K562 (cell line): ENCODE data around the gene FIS1. TPM values are rescaled to one million over a fixed set of nuclear protein-coding genes. Genes with fewer than 3 reads are reported as not detected.

Experiments
- CSDE1 ChIP-seq, 2 experiments: fragments of 450-650 bp; IDR thresholded peaks; 2 replicates each; pipeline ENCODE4 v1.6.1; 2016; ENCODE audit warnings: mild to moderate bottlenecking in 1 of 2
- ETS2 ChIP-seq: IDR thresholded peaks from 2 replicates; pipeline ENCODE4 v1.6.1; 2016; ENCODE audit warnings: borderline replicate concordance, missing genetic modification characterization, mild to moderate bottlenecking, moderate library complexity, missing compliant biosample characterization; ENCODE audit not compliant: poor library complexity, severe bottlenecking
- HDAC2 ChIP-seq: fragments of 450-650 bp; IDR thresholded peaks from 2 replicates; pipeline ENCODE4 v1.6.1; 2016; ENCODE audit warnings: mild to moderate bottlenecking
- HDAC3 ChIP-seq: fragments of 450-650 bp; IDR thresholded peaks from 2 replicates; pipeline ENCODE4 v1.6.1; 2018; ENCODE audit warnings: borderline replicate concordance, mild to moderate bottlenecking, moderate library complexity; ENCODE audit not compliant: partially characterized antibody
- HDAC8 ChIP-seq: fragments of 450-650 bp; IDR thresholded peaks from 2 replicates; pipeline ENCODE4 v1.6.1; 2016; ENCODE audit warnings: mild to moderate bottlenecking, missing genetic modification characterization, moderate library complexity, missing compliant biosample characterization
- HLTF ChIP-seq: fragments of 450-650 bp; IDR thresholded peaks from 2 replicates; pipeline ENCODE4 v1.6.1; 2016
- RCOR1 ChIP-seq, 2 experiments: IDR thresholded peaks; 2 replicates each; pipeline ENCODE4 v1.6.1; 2012; ENCODE audit warnings: low read depth in 2 of 2, low read length in 2 of 2, borderline replicate concordance in 1 of 2, improper control_type of control experiment in 1 of 2
- TAF7 ChIP-seq: fragments of 450-650 bp; IDR thresholded peaks from 2 replicates; pipeline ENCODE4 v1.6.1; 2016; ENCODE audit warnings: missing genetic modification characterization, missing compliant biosample characterization
- TEAD4 ChIP-seq, 2 experiments: sonication (generic) in 1 of 2; formaldehyde crosslinking in 1 of 2; IDR thresholded peaks; 2 replicates each; pipeline versions ENCODE4 v1.6.1 to v1.8.0; 2012 to 2022; ENCODE audit warnings: borderline replicate concordance in 1 of 2, inconsistent platforms in 1 of 2, low read length in 1 of 2, mild to moderate bottlenecking in 1 of 2, missing genetic modification reagents in 1 of 2
- ZBTB7A ChIP-seq: IDR thresholded peaks from 2 replicates; pipeline ENCODE4 v1.6.1; 2011; ENCODE audit warnings: low read depth, mild to moderate bottlenecking, low read length, moderate library complexity, borderline replicate concordance; ENCODE audit not compliant: control insufficient read depth
- ZFP1 ChIP-seq: fragments of 450-650 bp; formaldehyde crosslinking; IDR thresholded peaks from 2 replicates; pipeline ENCODE4 v1.4.0; 2020; ENCODE audit warnings: mild to moderate bottlenecking, mixed read lengths
- polyA plus RNA-seq, 8 experiments: library from polyadenylated mRNA; depleted of rRNA in 4 of 8; stranded (reverse) in 5 of 8; unstranded in 3 of 8; fragments of >200 nt; fragmentation: Nextera tagmentation in 2 of 8; fragmentation: Illumina TruSeq in 1 of 8; extraction: Ambion mirVana in 2 of 8; extraction: Trizol in 1 of 8; gene quantifications; 2 replicates each; pipeline versions ENCODE4 v1.2.1 to v1.2.3, GENCODE V29; 2011 to 2014; ENCODE audit warnings: inconsistent platforms in 1 of 8, missing spikeins in 1 of 8
- total RNA-seq, 7 experiments: library from RNA; depleted of rRNA in 6 of 7; stranded (reverse); fragments of >200 nt in 6 of 7; fragmentation: Illumina TruSeq in 2 of 7; extraction: Trizol in 2 of 7; gene quantifications; 2 replicates each; pipeline versions ENCODE4 v1.2.1 to v1.2.3, GENCODE V29; 2011 to 2021; ENCODE audit warnings: low replicate concordance in 1 of 7
- TF ChIP-seq, protein P1 (sequence below), 3 experiments: fragments of 200-800 bp in 1 of 3; fragments of 250-450 bp in 1 of 3; fragments of 450-650 bp in 1 of 3; sonication (Bioruptor Pico) in 1 of 3; sonication (Bioruptor generic) in 1 of 3; formaldehyde crosslinking in 1 of 3; IDR thresholded peaks; 2 replicates each; pipeline versions ENCODE4 v1.6.1 to v1.8.0; 2016 to 2022; ENCODE audit warnings: mild to moderate bottlenecking in 2 of 3, missing genetic modification characterization in 2 of 3, missing compliant biosample characterization in 1 of 3, moderate library complexity in 1 of 3
- TF ChIP-seq, protein P2 (sequence below), 3 experiments: IDR thresholded peaks in 2 of 3; conservative IDR thresholded peaks in 1 of 3; 2 replicates each; pipeline ENCODE4 v1.5.1; 2011 to 2012; ENCODE audit warnings: low read length in 3 of 3, mild to moderate bottlenecking in 3 of 3, control low read depth in 2 of 3, improper control_type of control experiment in 1 of 3, inconsistent platforms in 1 of 3, low read depth in 1 of 3, mixed read lengths in 1 of 3, moderate library complexity in 1 of 3; ENCODE audit not compliant: insufficient read depth in 2 of 3
- TF ChIP-seq, protein P3 (sequence below): fragments of 450-650 bp; conservative IDR thresholded peaks from 2 replicates; pipeline ENCODE4 v1.6.1; 2016; ENCODE audit warnings: missing genetic modification characterization, low read depth, mild to moderate bottlenecking, missing compliant biosample characterization, moderate library complexity
- TF ChIP-seq, protein P4 (sequence below): sonication (generic); formaldehyde crosslinking; IDR thresholded peaks from 2 replicates; pipeline ENCODE4 v1.9.0; 2022; ENCODE audit warnings: mild to moderate bottlenecking, missing genetic modification reagents
- TF ChIP-seq, protein P5 (sequence below): fragments of 250-450 bp; sonication (Bioruptor Pico); IDR thresholded peaks from 2 replicates; pipeline ENCODE4 v1.6.1; 2021; ENCODE audit warnings: mild to moderate bottlenecking
- TF ChIP-seq, protein P6 (sequence below): conservative IDR thresholded peaks from 2 replicates; pipeline ENCODE4 v1.6.1; 2011; ENCODE audit warnings: low read depth, mild to moderate bottlenecking, low read length; ENCODE audit not compliant: control insufficient read depth

The FIS1 gene
- total and polyA plus RNA-seq, 9 of the 15 experiments (the other 6 are each of a cell fraction or from before 2014, with no cell fraction given) = 86.0 to 257 (median 144) TPM

DNA sequence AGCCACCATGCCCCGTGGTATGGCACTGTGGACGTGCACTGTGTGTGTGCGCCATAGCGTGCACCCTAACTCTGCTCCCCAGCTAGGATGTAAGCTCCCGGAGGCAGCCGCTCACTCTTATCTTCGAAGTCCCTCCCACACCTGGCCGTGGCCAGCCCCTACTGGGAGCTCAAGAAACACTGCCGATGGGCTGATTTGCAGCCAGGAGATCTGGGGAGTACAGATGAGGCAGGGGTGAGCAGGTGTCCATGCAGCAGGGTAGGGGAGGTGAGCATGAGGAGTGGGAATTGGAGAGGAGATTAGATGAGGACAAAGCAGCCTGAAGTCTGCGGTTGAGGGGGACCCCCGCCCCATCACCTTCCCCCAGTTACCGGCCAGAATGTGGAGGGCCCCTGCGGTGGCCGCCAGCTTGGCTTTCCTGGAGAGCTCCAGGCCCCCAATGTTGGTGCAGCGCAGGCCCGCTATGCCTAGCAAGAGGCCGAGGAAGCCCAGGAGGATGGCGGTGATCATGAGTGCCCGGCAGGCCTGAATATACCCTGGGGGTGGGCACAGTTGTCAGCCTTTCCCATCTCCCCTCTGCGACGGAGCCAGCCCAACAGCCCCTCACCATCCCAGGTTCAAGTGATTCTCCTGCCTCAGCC, 10.9 kb downstream of the FIS1 start (continued):
- TF ChIP-seq TEAD4 (IDR thresholded peaks at IDR 0.05; ENCODE audit: low read length) (peak; percentile 91), TEAD4 (CRISPR knock-in tag; IDR thresholded peaks at IDR 0.05; ENCODE audit: borderline replicate concordance) (no peak), HDAC2 (0 out of 2 replicates have a peak, but pooled peaks have one; percentile 50), HDAC3 (no peak), ETS2 (tag) (no peak), HDAC8 (tag) (no peak), TAF7 (tag) (no peak), ZFP1 (CRISPR knock-in tag) (no peak), ZBTB7A (no peak), RCOR1 (IDR thresholded peaks at IDR 0.05; ENCODE audit: borderline replicate concordance in 1 of 2, low read depth in 2 of 2, low read length in 2 of 2) (peak in 1 of 2 experiments; percentile 64; a peak in 1 of 4 replicates), CSDE1 (IDR thresholded peaks at IDR 0.05) (no peak), HLTF (no peak)
- TF ChIP-seq, protein P1, sequence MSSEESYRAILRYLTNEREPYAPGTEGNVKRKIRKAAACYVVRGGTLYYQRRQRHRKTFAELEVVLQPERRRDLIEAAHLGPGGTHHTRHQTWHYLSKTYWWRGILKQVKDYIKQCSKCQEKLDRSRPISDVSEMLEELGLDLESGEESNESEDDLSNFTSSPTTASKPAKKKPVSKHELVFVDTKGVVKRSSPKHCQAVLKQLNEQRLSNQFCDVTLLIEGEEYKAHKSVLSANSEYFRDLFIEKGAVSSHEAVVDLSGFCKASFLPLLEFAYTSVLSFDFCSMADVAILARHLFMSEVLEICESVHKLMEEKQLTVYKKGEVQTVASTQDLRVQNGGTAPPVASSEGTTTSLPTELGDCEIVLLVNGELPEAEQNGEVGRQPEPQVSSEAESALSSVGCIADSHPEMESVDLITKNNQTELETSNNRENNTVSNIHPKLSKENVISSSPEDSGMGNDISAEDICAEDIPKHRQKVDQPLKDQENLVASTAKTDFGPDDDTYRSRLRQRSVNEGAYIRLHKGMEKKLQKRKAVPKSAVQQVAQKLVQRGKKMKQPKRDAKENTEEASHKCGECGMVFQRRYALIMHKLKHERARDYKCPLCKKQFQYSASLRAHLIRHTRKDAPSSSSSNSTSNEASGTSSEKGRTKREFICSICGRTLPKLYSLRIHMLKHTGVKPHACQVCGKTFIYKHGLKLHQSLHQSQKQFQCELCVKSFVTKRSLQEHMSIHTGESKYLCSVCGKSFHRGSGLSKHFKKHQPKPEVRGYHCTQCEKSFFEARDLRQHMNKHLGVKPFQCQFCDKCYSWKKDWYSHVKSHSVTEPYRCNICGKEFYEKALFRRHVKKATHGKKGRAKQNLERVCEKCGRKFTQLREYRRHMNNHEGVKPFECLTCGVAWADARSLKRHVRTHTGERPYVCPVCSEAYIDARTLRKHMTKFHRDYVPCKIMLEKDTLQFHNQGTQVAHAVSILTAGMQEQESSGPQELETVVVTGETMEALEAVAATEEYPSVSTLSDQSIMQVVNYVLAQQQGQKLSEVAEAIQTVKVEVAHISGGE (CRISPR knock-in tag; IDR thresholded peaks at IDR 0.05) = peak in 1 of 3 experiments; percentile 44; a peak in 1 of 6 replicates
- TF ChIP-seq, protein P2, sequence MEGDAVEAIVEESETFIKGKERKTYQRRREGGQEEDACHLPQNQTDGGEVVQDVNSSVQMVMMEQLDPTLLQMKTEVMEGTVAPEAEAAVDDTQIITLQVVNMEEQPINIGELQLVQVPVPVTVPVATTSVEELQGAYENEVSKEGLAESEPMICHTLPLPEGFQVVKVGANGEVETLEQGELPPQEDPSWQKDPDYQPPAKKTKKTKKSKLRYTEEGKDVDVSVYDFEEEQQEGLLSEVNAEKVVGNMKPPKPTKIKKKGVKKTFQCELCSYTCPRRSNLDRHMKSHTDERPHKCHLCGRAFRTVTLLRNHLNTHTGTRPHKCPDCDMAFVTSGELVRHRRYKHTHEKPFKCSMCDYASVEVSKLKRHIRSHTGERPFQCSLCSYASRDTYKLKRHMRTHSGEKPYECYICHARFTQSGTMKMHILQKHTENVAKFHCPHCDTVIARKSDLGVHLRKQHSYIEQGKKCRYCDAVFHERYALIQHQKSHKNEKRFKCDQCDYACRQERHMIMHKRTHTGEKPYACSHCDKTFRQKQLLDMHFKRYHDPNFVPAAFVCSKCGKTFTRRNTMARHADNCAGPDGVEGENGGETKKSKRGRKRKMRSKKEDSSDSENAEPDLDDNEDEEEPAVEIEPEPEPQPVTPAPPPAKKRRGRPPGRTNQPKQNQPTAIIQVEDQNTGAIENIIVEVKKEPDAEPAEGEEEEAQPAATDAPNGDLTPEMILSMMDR (IDR thresholded peaks at IDR 0.05 in 2 of 3, conservative IDR thresholded peaks at IDR 0.05 in 1 of 3; ENCODE audit: insufficient read depth in 2 of 3, low read depth in 1 of 3, low read length in 3 of 3) = 0 out of 6 replicates have a peak, but pooled peaks of 1 of the 3 experiments have one; percentile 5
- TF ChIP-seq, protein P3, sequence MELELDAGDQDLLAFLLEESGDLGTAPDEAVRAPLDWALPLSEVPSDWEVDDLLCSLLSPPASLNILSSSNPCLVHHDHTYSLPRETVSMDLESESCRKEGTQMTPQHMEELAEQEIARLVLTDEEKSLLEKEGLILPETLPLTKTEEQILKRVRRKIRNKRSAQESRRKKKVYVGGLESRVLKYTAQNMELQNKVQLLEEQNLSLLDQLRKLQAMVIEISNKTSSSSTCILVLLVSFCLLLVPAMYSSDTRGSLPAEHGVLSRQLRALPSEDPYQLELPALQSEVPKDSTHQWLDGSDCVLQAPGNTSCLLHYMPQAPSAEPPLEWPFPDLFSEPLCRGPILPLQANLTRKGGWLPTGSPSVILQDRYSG (tag) = peak; percentile 59; the same call in 1 of the 2 replicates
- TF ChIP-seq, protein P4, sequence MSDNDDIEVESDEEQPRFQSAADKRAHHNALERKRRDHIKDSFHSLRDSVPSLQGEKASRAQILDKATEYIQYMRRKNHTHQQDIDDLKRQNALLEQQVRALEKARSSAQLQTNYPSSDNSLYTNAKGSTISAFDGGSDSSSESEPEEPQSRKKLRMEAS = no peak
- TF ChIP-seq, protein P5, sequence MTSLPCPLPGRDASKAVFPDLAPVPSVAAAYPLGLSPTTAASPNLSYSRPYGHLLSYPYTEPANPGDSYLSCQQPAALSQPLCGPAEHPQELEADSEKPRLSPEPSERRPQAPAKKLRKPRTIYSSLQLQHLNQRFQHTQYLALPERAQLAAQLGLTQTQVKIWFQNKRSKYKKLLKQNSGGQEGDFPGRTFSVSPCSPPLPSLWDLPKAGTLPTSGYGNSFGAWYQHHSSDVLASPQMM (CRISPR knock-in tag) = no peak
- TF ChIP-seq, protein P6, sequence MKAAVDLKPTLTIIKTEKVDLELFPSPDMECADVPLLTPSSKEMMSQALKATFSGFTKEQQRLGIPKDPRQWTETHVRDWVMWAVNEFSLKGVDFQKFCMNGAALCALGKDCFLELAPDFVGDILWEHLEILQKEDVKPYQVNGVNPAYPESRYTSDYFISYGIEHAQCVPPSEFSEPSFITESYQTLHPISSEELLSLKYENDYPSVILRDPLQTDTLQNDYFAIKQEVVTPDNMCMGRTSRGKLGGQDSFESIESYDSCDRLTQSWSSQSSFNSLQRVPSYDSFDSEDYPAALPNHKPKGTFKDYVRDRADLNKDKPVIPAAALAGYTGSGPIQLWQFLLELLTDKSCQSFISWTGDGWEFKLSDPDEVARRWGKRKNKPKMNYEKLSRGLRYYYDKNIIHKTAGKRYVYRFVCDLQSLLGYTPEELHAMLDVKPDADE = peak; percentile 85; the same call in 1 of the 2 replicates
